COR-L47 (cell line): ENCODE measurements around the gene CCDC33.

ENCODE experiments used
- DNase-seq: peaks from one replicate; lab custom pipeline; 2025; lab: John Stamatoyannopoulos, UW

CCDC33 gene

GRCh38 chr15:74312445-74313007 is 76.4 kb downstream of the CCDC33 start:
- peak; percentile 93 for DNase-seq

GRCh38 chr15:74313889-74314288 is 77.8 kb downstream of the CCDC33 start:
- no peak for DNase-seq

- DNase-seq, result no peak
Observed at GRCh38 chr15:74314795-74315438, 78.8 kb downstream of the CCDC33 start.

DNA sequence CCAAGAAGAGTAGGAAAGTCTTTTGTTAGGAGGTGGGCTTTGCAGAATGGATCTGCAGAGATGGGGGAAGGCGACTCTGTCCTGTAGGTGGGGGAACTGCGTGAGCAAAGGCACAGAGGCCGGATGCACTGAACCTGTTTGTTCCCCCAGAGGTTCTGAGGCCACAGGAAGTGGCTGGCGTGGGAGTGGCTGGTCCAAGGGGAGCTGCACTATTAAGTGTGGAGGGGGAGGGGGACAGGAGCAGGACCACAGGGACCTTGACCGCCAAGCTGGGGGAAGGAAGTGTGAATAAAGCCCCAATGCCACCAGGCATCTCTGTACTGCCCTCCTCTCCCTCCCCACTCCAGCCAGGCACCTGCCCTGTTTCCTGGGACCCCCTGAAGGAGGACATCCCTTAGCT is 79.5 kb downstream of the CCDC33 start:
- DNase-seq, result no peak

GRCh38 chr15:74316141-74316540 is 80.0 kb downstream of the CCDC33 start:
- DNase-seq, result no peak

- DNase-seq, result no peak
Observed at GRCh38 chr15:74317820-74318375, 81.8 kb downstream of the CCDC33 start.

DNA sequence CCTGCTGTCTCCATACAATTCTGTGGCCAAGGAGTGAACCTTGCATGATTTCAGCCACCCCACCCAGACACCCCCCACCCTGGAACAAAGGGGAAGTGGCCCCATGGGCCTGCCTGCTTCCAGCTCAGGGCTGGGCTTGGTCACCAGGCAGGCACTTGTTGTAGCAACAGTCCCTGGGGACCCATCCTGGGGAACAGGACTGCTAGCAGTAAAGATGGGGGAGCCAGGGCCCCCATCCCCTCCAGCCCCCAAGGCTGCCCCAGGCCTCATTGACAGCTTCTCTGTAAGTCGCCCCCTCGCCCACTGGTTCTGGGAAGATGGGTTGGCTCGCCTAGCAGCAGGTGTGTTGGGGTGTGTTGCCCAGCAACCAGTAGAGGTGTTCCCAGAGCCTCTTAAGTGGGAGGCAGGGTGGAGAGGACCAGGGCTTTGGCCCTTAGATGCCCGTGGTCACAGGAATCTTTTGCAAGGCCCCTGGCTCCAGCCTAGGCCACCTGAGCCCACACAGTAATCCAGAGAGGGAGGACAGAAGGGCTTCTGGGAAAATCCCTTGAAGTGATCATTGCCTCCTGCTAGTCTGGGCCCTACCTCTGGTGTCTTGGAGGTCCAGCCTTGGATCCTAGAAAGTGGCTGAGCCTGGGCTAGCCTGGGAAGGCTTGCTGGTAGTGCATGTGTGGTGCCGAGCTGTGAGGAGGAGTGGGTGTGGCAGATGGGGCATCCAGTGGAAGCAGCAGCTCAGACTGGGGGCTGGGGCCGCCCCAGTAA is 82.4 kb downstream of the CCDC33 start:
- peak; percentile 47 for DNase-seq

- DNase-seq, result no peak
Observed at GRCh38 chr15:74319138-74319460, 83.0 kb downstream of the CCDC33 start.

DNA sequence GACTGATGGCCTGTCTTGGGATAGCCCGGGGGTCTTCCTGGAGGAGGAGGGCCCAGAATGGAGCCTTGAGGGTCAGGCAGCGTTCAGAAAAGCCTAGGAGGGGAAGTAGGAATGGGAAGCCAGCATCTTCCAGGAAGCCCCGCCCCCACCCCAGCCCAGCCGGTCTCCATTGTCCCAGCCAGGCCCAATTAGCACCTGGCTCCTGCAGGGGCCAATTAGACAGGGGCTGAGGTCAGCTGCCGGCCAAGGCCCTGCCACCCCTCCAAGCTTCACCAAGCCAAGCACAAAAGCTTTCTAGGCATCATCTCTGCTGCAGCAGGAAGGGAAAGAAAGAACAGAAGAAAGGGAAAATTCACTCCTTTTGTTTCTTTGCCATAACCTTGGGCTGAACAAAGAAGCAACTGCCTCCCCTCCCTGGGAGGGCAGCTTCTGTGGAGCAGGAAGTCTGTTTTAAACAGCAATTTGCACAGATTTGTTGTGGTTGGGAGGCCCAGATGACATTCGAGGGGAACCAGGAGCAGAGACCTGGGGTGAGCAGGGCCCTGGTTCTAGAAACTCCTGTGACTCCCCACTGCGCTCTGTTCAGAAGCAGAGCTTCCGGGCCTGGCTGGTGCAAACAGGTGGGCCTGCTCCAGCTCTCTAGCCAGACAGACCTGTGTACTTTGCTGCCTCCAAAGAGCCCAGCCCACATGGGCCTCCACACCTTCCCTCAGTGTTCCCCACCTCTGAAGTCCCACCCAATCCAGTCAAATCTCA is 83.6 kb downstream of the CCDC33 start:
- peak; percentile 66 for DNase-seq

- DNase-seq, result peak; percentile 62
Observed at GRCh38 chr15:74320352-74321247, 84.5 kb downstream of the CCDC33 start.

DNA sequence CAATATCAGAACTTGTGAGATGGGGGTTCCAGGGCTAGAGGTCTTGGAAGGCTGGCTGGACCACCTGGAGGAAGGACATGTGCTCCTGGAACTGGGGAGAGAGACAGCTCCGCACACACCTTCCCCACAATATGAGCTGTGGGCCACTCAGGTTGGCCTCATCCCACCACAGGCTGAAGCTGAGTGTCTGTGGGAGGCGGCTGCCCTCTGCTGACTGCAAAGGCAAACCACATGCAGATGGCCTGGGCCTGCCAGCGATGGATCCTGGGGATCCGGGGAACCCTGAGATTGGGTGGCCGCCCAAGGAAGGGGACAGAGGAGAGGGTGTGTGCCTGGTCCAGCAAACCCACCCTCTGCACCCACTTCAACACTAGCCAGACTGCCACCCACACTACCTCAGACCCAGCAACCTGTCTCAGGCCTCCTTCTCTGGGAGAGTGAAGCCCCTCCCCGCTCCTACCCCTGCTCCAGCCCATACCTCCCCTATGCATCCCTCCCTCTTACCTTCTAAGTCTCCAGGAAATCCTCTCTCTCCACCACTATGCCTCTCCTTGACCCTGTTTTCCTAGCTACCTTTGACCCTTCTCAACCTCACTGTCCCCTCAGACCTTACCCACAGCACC is 86.5 kb downstream of the CCDC33 start:
- peak; percentile 70 for DNase-seq

- DNase-seq, result no peak
Observed at GRCh38 chr15:74324714-74325113, 88.6 kb downstream of the CCDC33 start.

GRCh38 chr15:74326746-74327145 is 90.6 kb downstream of the CCDC33 start:
- DNase-seq, result no peak

GRCh38 chr15:74327756-74328155 is 91.6 kb downstream of the CCDC33 start:
- DNase-seq, result no peak

GRCh38 chr15:74328331-74329056 is 92.4 kb downstream of the CCDC33 start:
- peak; percentile 91 for DNase-seq

- no peak for DNase-seq
Observed at GRCh38 chr15:74330861-74331408, 94.8 kb downstream of the CCDC33 start.

- DNase-seq, result no peak
Observed at GRCh38 chr15:74332011-74332410, 95.9 kb downstream of the CCDC33 start.

- DNase-seq, result no peak
Observed at GRCh38 chr15:74332611-74333010, 96.5 kb downstream of the CCDC33 start.

DNA sequence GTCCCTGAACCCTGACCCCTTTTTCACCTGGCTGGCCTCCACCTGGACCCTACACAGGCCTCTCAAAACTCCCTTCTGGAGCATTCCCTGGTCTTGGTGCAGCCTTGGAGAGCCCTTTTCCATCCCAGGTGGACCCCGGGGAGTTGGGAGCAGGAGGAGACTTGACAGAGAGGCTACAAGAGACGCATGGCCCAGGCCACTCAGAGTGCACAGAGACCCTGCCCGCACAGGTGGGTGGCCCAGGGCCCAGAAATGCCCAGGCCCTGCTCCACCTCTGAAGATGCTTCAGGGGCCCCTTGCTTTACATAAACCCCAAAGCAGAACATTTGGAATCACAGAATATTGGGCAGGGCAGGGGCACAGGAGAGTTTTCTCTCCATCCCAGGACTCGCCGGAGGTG is 97.0 kb downstream of the CCDC33 start:
- no peak for DNase-seq

DNA sequence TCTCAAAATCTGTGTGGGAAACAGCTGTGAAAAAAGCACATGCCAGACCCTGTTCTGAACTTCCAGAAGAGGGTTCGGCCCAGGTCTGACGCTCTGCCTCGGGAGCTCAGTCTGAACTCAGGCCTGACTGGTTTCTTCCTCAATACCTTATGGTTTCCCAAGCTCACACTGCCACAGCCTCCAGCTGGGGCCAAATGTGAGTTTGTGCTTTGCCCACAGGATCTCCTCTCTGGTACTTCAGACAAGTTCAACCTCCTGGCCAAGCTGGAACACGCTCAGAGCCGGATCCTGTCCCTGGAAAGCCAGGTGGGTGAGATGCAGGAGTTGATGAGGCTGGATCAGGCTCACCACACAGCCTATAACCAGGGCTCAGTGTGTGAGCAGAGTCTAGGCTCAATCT is 97.5 kb downstream of the CCDC33 start:
- DNase-seq, result no peak
